ENCODE data around the gene TNIK. TPM values are rescaled to one million over a fixed set of nuclear protein-coding genes. Genes with fewer than 3 reads are reported as not detected.
A peak's percentile ranks its signal among the peaks of the same experiment; 100 is the strongest.

The TNIK gene
- total RNA-seq, 1 donor from 2014 or later, result 17.0 TPM

DNA sequence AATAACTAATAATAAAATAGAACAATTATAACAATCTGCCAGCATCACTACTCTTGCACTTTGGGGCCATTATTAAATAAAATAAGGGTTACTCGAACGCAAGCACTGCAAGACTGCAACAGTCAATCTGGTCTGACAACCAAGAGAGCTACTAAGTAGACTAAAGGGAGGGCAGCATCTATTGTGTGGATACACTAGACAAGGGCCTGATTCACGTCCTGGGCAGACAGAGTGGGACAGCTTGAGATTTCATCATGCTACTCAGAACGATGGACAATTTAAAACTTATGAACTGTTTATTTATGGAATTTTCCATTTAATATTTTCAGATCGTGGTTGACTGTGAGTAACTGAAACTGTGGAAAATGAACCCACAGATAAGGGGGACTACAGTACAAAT, 39.5 kb downstream of the TNIK start:
- no peak overlapping the region for H3K4me3 ChIP-seq (ENCODE audit: low read depth, low read length)
- no peaks in the 10 kb centered on the region for H3K36me3 ChIP-seq (ENCODE audit: control insufficient read depth, insufficient read depth, low read length)
- DNase-seq (ENCODE audit: low read depth), result no peak
- no peaks in the 10 kb centered on the region for H3K27me3 ChIP-seq (ENCODE audit: control insufficient read depth, insufficient read depth, low read length)
- TF ChIP-seq, protein P1, sequence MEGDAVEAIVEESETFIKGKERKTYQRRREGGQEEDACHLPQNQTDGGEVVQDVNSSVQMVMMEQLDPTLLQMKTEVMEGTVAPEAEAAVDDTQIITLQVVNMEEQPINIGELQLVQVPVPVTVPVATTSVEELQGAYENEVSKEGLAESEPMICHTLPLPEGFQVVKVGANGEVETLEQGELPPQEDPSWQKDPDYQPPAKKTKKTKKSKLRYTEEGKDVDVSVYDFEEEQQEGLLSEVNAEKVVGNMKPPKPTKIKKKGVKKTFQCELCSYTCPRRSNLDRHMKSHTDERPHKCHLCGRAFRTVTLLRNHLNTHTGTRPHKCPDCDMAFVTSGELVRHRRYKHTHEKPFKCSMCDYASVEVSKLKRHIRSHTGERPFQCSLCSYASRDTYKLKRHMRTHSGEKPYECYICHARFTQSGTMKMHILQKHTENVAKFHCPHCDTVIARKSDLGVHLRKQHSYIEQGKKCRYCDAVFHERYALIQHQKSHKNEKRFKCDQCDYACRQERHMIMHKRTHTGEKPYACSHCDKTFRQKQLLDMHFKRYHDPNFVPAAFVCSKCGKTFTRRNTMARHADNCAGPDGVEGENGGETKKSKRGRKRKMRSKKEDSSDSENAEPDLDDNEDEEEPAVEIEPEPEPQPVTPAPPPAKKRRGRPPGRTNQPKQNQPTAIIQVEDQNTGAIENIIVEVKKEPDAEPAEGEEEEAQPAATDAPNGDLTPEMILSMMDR (IDR thresholded peaks at IDR 0.05; ENCODE audit: insufficient read depth, low read length, poor library complexity, severe bottlenecking), result no peak

DNA sequence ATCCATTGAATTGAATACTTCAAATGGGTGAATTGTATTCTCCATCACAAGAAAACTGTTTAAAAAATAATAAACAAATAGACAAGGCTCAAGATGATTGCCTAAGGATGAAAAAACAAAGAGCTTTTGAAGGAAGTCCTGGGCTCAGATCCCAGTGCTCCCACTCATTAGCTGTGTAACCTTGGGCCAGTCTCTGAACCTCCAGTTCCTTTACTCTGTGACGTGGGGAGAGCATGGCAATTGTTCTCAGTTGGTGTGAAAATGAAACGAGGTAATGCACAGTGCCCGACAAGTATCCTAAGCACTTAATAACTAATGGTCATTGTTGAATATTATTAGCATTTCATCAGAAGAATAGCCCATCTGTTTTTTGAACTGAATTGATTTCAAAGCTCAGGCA, 40.7 kb downstream of the TNIK start:
- Histone ChIP-seq H3K36me3 (ENCODE audit: control insufficient read depth, insufficient read depth, low read length) (no peaks in the 10 kb centered on the region), H3K4me3 (ENCODE audit: low read depth, low read length) (no peak overlapping the region), H3K27me3 (ENCODE audit: control insufficient read depth, insufficient read depth, low read length) (no peaks in the 10 kb centered on the region)
- TF ChIP-seq, protein P1 (IDR thresholded peaks at IDR 0.05; ENCODE audit: insufficient read depth, low read length, poor library complexity, severe bottlenecking), result no peak
- no peak for DNase-seq (ENCODE audit: low read depth)

DNA sequence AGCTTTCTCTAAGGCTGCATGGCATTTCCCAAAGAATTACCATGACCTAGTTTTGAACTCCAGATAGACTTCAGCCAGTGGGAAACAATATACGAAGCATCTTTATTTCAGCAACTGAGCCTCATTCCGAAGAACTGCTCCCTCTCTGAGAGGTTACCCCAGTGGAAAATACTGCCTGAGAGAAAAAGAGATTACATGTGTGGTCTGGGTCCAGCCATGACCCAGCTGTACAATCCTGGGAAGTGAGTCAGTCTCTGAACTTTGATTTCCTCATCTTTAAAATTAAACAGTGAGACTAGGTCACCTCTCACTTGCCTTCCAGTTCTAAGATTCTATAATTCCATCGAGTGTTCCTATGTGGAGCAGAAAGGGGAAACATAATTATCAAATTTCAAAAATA, 42.4 kb downstream of the TNIK start:
- TF ChIP-seq, protein P1 (IDR thresholded peaks at IDR 0.05; ENCODE audit: insufficient read depth, low read length, poor library complexity, severe bottlenecking), result no peak
- Histone ChIP-seq H3K4me3 (ENCODE audit: low read depth, low read length) (no peak overlapping the region), H3K27me3 (ENCODE audit: control insufficient read depth, insufficient read depth, low read length) (no peaks in the 10 kb centered on the region), H3K36me3 (ENCODE audit: control insufficient read depth, insufficient read depth, low read length) (no peaks in the 10 kb centered on the region)
- DNase-seq (ENCODE audit: low read depth), result peak; percentile 21

DNA sequence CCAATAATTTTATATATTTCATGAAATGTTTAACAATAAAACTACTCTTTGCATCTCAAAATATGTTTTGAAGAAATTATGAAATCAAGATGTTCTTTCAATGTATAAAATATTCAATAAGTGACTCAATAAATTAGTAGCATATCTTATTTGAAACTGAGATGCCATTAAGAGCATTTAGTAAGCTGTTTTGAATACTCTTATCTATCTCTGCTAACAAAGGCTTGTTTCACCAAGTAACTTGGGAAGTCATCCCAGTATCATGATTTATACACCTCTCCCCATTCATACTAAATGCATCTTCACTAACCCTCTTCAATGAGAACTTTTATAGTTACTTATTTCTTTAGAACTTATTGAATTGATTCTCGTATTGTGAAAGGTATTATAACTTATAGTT, 43.1 kb downstream of the TNIK start:
- H3K36me3 ChIP-seq (ENCODE audit: control insufficient read depth, insufficient read depth, low read length), result no peaks in the 10 kb centered on the region
- no peaks in the 10 kb centered on the region for H3K27me3 ChIP-seq (ENCODE audit: control insufficient read depth, insufficient read depth, low read length)
- TF ChIP-seq, protein P1 (IDR thresholded peaks at IDR 0.05; ENCODE audit: insufficient read depth, low read length, poor library complexity, severe bottlenecking), result no peak
- no peak for DNase-seq (ENCODE audit: low read depth)
- H3K4me3 ChIP-seq (ENCODE audit: low read depth, low read length), result no peak overlapping the region

DNA sequence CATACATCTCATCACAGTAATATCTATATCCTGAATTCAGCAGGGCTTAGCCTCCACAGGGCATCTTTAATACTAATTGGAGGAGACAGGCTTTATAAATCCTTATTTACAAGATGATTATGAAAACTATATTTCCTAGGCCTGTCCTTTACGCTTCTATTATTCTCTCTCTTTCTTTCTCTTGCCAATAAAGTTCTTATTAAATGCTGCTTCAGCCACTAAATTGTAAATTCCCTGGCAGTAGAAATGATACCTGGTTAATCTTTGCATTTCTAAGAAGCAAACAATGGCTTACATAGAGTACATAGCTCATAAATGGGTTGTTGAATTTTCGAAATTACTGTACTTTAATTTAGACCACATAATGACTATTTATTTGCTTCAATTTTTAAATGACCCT, 43.5 kb downstream of the TNIK start:
- Histone ChIP-seq H3K4me3 (ENCODE audit: low read depth, low read length) (no peak overlapping the region), H3K36me3 (ENCODE audit: control insufficient read depth, insufficient read depth, low read length) (no peaks in the 10 kb centered on the region), H3K27me3 (ENCODE audit: control insufficient read depth, insufficient read depth, low read length) (no peaks in the 10 kb centered on the region)
- TF ChIP-seq, protein P1 (IDR thresholded peaks at IDR 0.05; ENCODE audit: insufficient read depth, low read length, poor library complexity, severe bottlenecking), result no peak
- DNase-seq (ENCODE audit: low read depth), result no peak

DNA sequence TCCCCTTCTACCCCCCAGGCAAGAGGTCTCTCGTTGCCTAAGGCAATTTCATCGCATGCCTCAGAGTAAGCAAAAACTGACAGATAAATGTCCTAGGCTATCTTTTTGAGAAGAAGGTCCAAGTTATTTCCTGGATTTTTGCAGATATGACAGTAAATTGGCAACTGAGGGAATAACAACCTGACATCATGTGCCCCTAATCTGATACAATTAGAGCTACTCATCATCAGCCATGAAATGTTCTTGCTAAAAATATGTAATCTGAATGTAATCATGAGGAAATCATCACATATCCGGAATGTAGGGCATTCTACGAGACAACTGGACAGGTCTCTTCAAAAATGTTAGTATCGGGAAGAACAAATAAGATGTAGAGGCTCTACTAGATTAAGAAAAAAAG, 44.1 kb downstream of the TNIK start:
- Histone ChIP-seq H3K27me3 (ENCODE audit: control insufficient read depth, insufficient read depth, low read length) (no peaks in the 10 kb centered on the region), H3K4me3 (ENCODE audit: low read depth, low read length) (no peak overlapping the region), H3K36me3 (ENCODE audit: control insufficient read depth, insufficient read depth, low read length) (no peaks in the 10 kb centered on the region)
- no peak for DNase-seq (ENCODE audit: low read depth)
- TF ChIP-seq, protein P1 (IDR thresholded peaks at IDR 0.05; ENCODE audit: insufficient read depth, low read length, poor library complexity, severe bottlenecking), result no peak

Measured in kidney epithelial cell (primary cell).